Fibroblast of the aortic adventitia (primary cell): ENCODE results near the gene SFT2D2. TPM values are rescaled to one million over a fixed set of nuclear protein-coding genes. Genes with fewer than 3 reads are reported as not detected.
A peak's percentile ranks its signal among the peaks of the same experiment; 100 is the strongest.

ENCODE experiments used
- DNase-seq: peaks from one replicate; pipeline ENCODE4 v3.0.0-alpha.2; 2010; ENCODE audit warnings: low read depth
- H3K4me3 ChIP-seq: 2 replicates; pipeline ENCODE4 v1.5.1; 2011; ENCODE audit warnings: low read depth, mild to moderate bottlenecking, control low read depth, low read length, moderate library complexity
- CTCF ChIP-seq: IDR thresholded peaks from 2 replicates; pipeline ENCODE4 v1.5.1; 2011; ENCODE audit warnings: mild to moderate bottlenecking, low read length, control low read depth, inconsistent platforms; ENCODE audit not compliant: insufficient read depth
- small RNA-seq: library from RNA; depleted of rRNA; stranded (forward); fragments of <200 nt; gene quantifications from one replicate; pipeline ENCODE3, GENCODE V24; 2012
- total RNA-seq: library from RNA; depleted of rRNA; stranded (reverse); fragments of >200 nt; gene quantifications from 2 replicates; pipeline ENCODE4 v1.2.3, GENCODE V29; 2012; ENCODE audit warnings: low replicate concordance

The SFT2D2 gene
- total RNA-seq, 1 donor, result 72.8 TPM

DNA sequence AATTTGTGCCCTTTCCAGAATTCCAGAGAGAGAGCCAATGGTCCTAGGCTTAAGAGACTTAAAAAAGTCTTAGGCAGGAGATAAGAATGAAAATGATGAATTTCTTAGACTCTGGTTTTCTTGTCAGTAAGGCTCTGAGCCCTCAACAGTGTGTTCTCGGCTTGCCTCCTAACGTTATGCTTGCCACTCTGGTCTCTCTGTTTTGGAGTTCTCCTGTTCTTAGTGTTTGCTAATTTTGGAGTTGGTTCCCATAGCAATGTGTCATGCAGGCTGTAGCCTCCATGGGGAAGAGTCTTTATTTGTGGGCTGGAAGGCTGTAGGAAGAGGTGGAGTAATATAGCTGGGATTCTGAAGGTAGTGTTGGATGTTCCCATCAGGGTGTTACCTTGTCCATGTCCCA is 74.8 kb downstream of the SFT2D2 start:
- no peak for TF ChIP-seq CTCF
- DNase-seq, result no peak
- H3K4me3 ChIP-seq, result no peak overlapping the region

GRCh38 chr1:168301664-168302320 is 76.0 kb downstream of the SFT2D2 start:
- no peak overlapping the region for H3K4me3 ChIP-seq
- peak; percentile 80 for DNase-seq
- TF ChIP-seq CTCF, result no peak

Small RNAs within 50 kb of the gene (small RNA-seq; reads per million reads assigned to genes)
- not detected for gene AL021397.1
- gene RNU6-1310P, result not detected

Other genes starting within 250 kb of the SFT2D2 start
- 7.0 and 12.3 TPM in 2 replicates for gene GPR161, start 89.1 kb upstream of the SFT2D2 start, total RNA-seq
- gene TIPRL, start 47.0 kb upstream of the SFT2D2 start, total RNA-seq, result 30.7 and 41.7 TPM in 2 replicates
- gene TBX19, start 54.9 kb downstream of the SFT2D2 start, total RNA-seq, result 0.99 TPM in 1 of 2 replicates, not detected in the other